Middle frontal gyrus (tissue), 1 donor: ENCODE results near the gene HES5.

Experiments
- DNase-seq: peaks from one replicate; pipeline ENCODE4 v3.0.0-alpha.2; 2015; ENCODE audit warnings: low spot score; ENCODE audit errors: extremely low spot score

Gene HES5

GRCh38 chr1:2480236-2480985, 49.7 kb downstream of the HES5 start:
- no peak for DNase-seq

DNA sequence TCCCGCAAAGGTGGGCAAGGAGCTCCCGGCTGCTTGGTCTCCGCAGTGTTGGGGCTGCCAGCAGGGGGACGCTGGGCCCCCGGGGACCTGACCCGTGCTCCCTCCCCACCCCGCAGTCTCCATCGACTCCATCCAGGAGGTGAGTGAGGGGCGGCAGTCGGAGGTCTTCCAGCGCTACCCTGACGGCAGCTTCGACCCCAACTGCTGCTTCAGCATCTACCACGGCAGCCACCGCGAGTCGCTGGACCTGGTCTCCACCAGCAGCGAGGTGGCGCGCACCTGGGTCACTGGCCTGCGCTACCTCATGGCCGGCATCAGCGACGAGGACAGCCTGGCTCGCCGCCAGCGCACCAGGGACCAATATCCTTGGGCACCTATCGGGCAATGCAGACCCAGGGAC, 50.4 kb downstream of the HES5 start:
- DNase-seq = no peak

DNA sequence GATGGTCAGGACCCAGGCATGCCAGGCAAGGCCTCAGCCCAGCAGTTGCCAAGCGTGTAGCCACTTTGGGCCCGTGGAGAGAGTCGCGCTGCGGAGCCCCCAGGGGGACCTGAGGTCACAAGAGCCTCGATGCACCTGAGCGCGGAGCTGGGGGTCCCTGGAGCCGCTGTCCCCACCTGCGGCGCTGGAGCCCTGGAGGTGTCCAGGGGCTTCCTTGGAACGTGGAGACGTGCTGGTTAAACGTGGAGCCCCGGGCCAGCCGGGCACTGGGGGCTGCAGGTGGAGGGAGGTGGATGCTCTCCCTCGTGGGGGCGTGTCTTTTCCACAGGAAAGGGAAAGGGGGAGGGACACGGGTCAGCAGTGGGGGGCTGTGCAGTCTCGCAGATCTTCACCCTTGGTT, 50.9 kb downstream of the HES5 start:
- DNase-seq = no peak
